ENCODE measurements around the gene CARMIL3. TPM values are rescaled to one million over a fixed set of nuclear protein-coding genes. Genes with fewer than 3 reads are reported as not detected.

Gene CARMIL3
- total RNA-seq, 1 experiment from 2014 or later, result 0.66 TPM

DNA sequence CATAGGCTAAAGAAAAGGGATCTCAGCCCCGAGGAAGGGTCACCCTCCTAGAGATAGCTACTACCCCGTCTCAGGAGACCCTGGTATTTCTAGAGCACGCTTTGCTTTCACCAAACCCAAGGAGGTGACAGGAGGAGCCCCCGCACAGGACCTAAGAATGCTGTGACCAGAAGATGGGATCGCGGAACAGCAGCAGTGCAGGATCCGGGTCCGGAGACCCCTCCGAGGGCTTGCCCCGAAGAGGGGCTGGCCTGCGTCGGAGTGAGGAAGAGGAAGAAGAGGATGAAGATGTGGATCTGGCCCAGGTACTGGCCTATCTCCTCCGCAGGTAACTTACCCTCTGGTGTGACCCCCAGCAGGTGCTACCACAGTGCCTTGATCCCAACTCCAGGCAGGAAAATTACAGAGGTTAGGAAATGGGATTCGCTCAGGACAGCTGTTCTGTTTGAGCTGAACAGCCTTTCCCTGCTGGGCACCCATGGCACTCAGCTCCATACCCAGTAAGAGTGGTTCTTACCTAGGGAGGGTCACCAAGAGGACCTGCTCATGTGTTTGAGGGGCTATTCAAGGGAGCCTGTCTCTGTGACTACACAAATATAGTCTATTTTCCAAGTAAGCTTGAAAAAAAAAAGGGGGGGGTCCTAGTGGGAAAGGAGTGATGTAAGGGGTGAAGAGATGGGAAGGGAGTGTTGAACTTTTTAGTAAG is 63.8 kb downstream of the CARMIL3 start:
- in situ Hi-C loops (cut with HindIII; ENCODE audit: low pct_unique_long_range_greater_than_20kb, low sequenced_read_pairs), result no loop called here
- no peak for DNase-seq (ENCODE audit: low read depth, low spot score)

DNA sequence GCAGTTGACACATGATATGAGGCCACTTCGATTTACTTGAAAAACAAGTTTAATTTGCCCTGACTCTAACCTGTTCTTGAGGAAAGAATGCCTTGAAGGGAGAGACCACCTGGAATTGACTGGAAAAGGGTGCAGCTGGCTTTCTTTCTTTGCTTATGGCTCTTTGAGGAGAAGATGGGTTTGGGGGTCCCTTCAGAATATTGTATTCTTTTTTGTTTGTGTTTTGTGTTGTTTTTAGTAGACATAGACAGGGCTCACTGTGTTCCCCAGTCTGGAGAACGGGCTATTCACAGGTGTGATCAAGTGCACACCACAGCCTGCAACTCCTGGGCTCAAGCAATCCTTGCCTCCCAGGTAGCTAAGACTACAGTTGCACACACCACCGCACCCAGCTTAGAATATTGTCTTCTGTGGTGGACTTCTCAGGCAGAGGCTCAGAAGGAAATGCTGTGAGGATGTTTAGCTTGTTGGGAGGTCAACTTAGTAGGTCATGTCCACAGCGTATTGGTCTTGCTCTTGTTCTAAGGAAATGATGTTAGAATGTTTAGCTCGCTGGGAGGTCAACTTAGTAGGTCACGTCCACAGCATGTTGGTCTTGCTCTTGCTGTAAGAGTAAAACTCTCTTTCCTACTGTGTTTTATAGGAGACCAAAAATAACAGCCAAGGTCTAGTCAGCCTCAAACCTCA is 64.5 kb downstream of the CARMIL3 start:
- in situ Hi-C loops (cut with HindIII; ENCODE audit: low pct_unique_long_range_greater_than_20kb, low sequenced_read_pairs), result no loop called here
- DNase-seq (ENCODE audit: low read depth, low spot score), result no peak

DNA sequence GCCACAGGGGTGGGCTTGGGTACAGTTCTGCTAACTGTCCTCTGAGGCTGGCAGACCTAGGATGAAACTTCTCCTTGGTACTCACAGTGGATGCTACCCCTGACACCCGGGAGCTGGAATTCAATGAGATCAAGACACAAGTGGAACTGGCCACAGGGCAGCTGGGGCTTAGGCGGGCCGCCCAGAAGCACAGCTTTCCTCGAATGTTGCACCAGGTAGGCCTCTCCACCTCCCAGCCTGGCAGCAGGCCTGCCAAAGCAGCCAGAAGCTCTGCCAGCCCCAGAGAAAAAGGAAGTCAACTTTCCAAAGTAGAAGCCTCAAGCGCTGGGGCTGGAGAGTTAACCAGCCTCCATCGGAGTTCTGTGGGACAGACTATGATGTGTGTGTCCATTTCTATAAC is 65.4 kb downstream of the CARMIL3 start:
- no peak for DNase-seq (ENCODE audit: low read depth, low spot score)
- in situ Hi-C loops (cut with HindIII; ENCODE audit: low pct_unique_long_range_greater_than_20kb, low sequenced_read_pairs), result no loop called here

Other genes with a start within 250 kb of the CARMIL3 start
- gene DHRS4, start 98.2 kb upstream of the CARMIL3 start, total RNA-seq (2014; rRNA removed; shearing (Covaris generic)), result 53.6 and 56.1 TPM in 2 replicates
- gene DHRS4L2, start 63.1 kb upstream of the CARMIL3 start, total RNA-seq (2014; rRNA removed; shearing (Covaris generic)), result 28.9 and 30.6 TPM in 2 replicates
- not detected in 2 replicates for gene CPNE6, start 19.6 kb downstream of the CARMIL3 start, total RNA-seq (2014; rRNA removed; shearing (Covaris generic))
- gene PCK2, start 42.3 kb downstream of the CARMIL3 start, total RNA-seq (2014; rRNA removed; shearing (Covaris generic)), result 23.2 and 28.6 TPM in 2 replicates
- gene DCAF11, start 62.8 kb downstream of the CARMIL3 start, total RNA-seq (2014; rRNA removed; shearing (Covaris generic)), result 43.7 and 49.5 TPM in 2 replicates
- 2.5 and 2.6 TPM in 2 replicates for gene NRL, start 62.9 kb downstream of the CARMIL3 start, total RNA-seq (2014; rRNA removed; shearing (Covaris generic))
- gene FITM1, start 78.7 kb downstream of the CARMIL3 start, total RNA-seq (2014; rRNA removed; shearing (Covaris generic)), result not detected in 2 replicates
- gene PSME1, start 84.2 kb downstream of the CARMIL3 start, total RNA-seq (2014; rRNA removed; shearing (Covaris generic)), result 92.6 and 105 TPM in 2 replicates
- 12.3 and 13.9 TPM in 2 replicates for gene EMC9, start 89.6 kb downstream of the CARMIL3 start, total RNA-seq (2014; rRNA removed; shearing (Covaris generic))
- 174 and 203 TPM in 2 replicates for gene PSME2, start 94.6 kb downstream of the CARMIL3 start, total RNA-seq (2014; rRNA removed; shearing (Covaris generic))
- 36.3 and 47.2 TPM in 2 replicates for gene RNF31, start 95.5 kb downstream of the CARMIL3 start, total RNA-seq (2014; rRNA removed; shearing (Covaris generic))
- gene IRF9, start 109.3 kb downstream of the CARMIL3 start, total RNA-seq (2014; rRNA removed; shearing (Covaris generic)), result 24.2 and 34.1 TPM in 2 replicates
- gene REC8, start 120.1 kb downstream of the CARMIL3 start, total RNA-seq (2014; rRNA removed; shearing (Covaris generic)), result 0.69 and 1.1 TPM in 2 replicates
- 52.1 and 67.3 TPM in 2 replicates for gene IPO4, start 136.8 kb downstream of the CARMIL3 start, total RNA-seq (2014; rRNA removed; shearing (Covaris generic))
- gene TM9SF1, start 143.4 kb downstream of the CARMIL3 start, total RNA-seq (2014; rRNA removed; shearing (Covaris generic)), result 56.9 and 57.5 TPM in 2 replicates
- not detected in 2 replicates for gene TSSK4, start 153.7 kb downstream of the CARMIL3 start, total RNA-seq (2014; rRNA removed; shearing (Covaris generic))
- gene CHMP4A, start 161.5 kb downstream of the CARMIL3 start, total RNA-seq (2014; rRNA removed; shearing (Covaris generic)), result 42.2 and 44.2 TPM in 2 replicates
- 8.3 and 14.0 TPM in 2 replicates for gene MDP1, start 164.1 kb downstream of the CARMIL3 start, total RNA-seq (2014; rRNA removed; shearing (Covaris generic))
- gene NEDD8, start 180.4 kb downstream of the CARMIL3 start, total RNA-seq (2014; rRNA removed; shearing (Covaris generic)), result 249 and 263 TPM in 2 replicates
- 48.3 and 56.3 TPM in 2 replicates for gene GMPR2, start 180.9 kb downstream of the CARMIL3 start, total RNA-seq (2014; rRNA removed; shearing (Covaris generic))
- 37.8 and 43.1 TPM in 2 replicates for gene TINF2, start 190.6 kb downstream of the CARMIL3 start, total RNA-seq (2014; rRNA removed; shearing (Covaris generic))
- 0.08 TPM in 1 of 2 replicates, not detected in the other for gene TGM1, start 211.2 kb downstream of the CARMIL3 start, total RNA-seq (2014; rRNA removed; shearing (Covaris generic))
- gene RABGGTA, start 219.6 kb downstream of the CARMIL3 start, total RNA-seq (2014; rRNA removed; shearing (Covaris generic)), result 23.9 and 25.7 TPM in 2 replicates
- 0.82 and 3.8 TPM in 2 replicates for gene DHRS1, start 247.8 kb downstream of the CARMIL3 start, total RNA-seq (2014; rRNA removed; shearing (Covaris generic))
- gene NOP9, start 247.8 kb downstream of the CARMIL3 start, total RNA-seq (2014; rRNA removed; shearing (Covaris generic)), result 22.9 and 25.1 TPM in 2 replicates